ENCODE results near the gene ETHE1. TPM values are rescaled to one million over a fixed set of nuclear protein-coding genes. Genes with fewer than 3 reads are reported as not detected.
A peak's percentile ranks its signal among the peaks of the same experiment; 100 is the strongest.

Gene ETHE1
- total RNA-seq, 3 donors from 2014 or later = 235 to 713 (median 450) TPM

- H3K4me3 ChIP-seq = no peak within 1 kb of the TSS
- ATAC-seq = peak; percentile 15
- H3K9me3 ChIP-seq = no peaks in the 10 kb centered on the region
- peak; percentile 49 to 71 (median 71) for DNase-seq
- H3K36me3 ChIP-seq (ENCODE audit: low read depth) = no peaks in the 10 kb centered on the region
- intact Hi-C loops (cut with DNase I, micrococcal nuclease) = no loop called here
- peaks cover 23% of the 10 kb centered on the region for H3K4me1 ChIP-seq (ENCODE audit: low read depth)
- TF ChIP-seq CTCF (IDR thresholded peaks at IDR 0.05) = no peak
These were observed 61.4 kb downstream of the ETHE1 start, which contains the start of gene LYPD3 for GRCh38 chr19:43465468-43466120. LYPD3 (minus strand) TSS chr19:43465608; CDS start chr19:43465571, 37 bp downstream.

- intact Hi-C loops (cut with DNase I, micrococcal nuclease) = no loop called here
- peaks cover 23% of the 10 kb centered on the region for H3K4me1 ChIP-seq (ENCODE audit: low read depth)
- ATAC-seq (peak; percentile 53), DNase-seq (peak; percentile 85 to 87 (median 86))
- no peak for TF ChIP-seq CTCF (IDR thresholded peaks at IDR 0.05)
- H3K4me3 ChIP-seq = peak overlapping the region; percentile 26
- no peaks in the 10 kb centered on the region for H3K36me3 ChIP-seq (ENCODE audit: low read depth)
- H3K9me3 ChIP-seq = no peaks in the 10 kb centered on the region
These were observed 62.7 kb downstream of the ETHE1 start for GRCh38 chr19:43464134-43464775.

GRCh38 chr19:43463381-43464133 lies 63.4 kb downstream of the ETHE1 start:
- ATAC-seq = peak; percentile 96
- peak overlapping the region; percentile 26 for H3K4me3 ChIP-seq

GRCh38 chr19:43462785-43463380 lies 64.1 kb downstream of the ETHE1 start:
- no peaks in the 10 kb centered on the region for H3K36me3 ChIP-seq (ENCODE audit: low read depth)
- TF ChIP-seq CTCF (IDR thresholded peaks at IDR 0.05) = no peak
- H3K4me1 ChIP-seq (ENCODE audit: low read depth) = peaks cover 23% of the 10 kb centered on the region
- H3K4me3 ChIP-seq = no peak overlapping the region
- no peaks in the 10 kb centered on the region for H3K9me3 ChIP-seq
- no peak for ATAC-seq
- intact Hi-C loops (cut with DNase I, micrococcal nuclease) = no loop called here
- no peak for DNase-seq

More at GRCh38 chr19:43463381-43464133, 63.4 kb downstream of the ETHE1 start:
- no peak for TF ChIP-seq CTCF (IDR thresholded peaks at IDR 0.05)
- intact Hi-C loops (cut with DNase I, micrococcal nuclease) = no loop called here
- Histone ChIP-seq H3K9me3 (no peaks in the 10 kb centered on the region), H3K36me3 (ENCODE audit: low read depth) (no peaks in the 10 kb centered on the region), H3K4me1 (ENCODE audit: low read depth) (peaks cover 23% of the 10 kb centered on the region)
- DNase-seq = peak; percentile 99 to 100 (median 100)

- Histone ChIP-seq H3K4me3 (no peak overlapping the region), H3K4me1 (ENCODE audit: low read depth) (peaks cover 23% of the 10 kb centered on the region), H3K36me3 (ENCODE audit: low read depth) (no peaks in the 10 kb centered on the region), H3K9me3 (no peaks in the 10 kb centered on the region)
- ATAC-seq (no peak), DNase-seq (no peak)
- TF ChIP-seq CTCF (IDR thresholded peaks at IDR 0.05) = no peak
- intact Hi-C loops (cut with DNase I, micrococcal nuclease) = no loop called here
These were observed 64.6 kb downstream of the ETHE1 start for GRCh38 chr19:43462383-43462782.
